Activated CD4-positive, alpha-beta memory T cell treated with anti-CD3 and anti-CD28 coated beads for 36 hours (primary cell): Measurements from ENCODE around the gene RUSF1. TPM values are rescaled to one million over a fixed set of nuclear protein-coding genes. Genes with fewer than 3 reads are reported as not detected.

ENCODE experiments used
- CTCF ChIA-PET: fragments of 350-600 bp; sonication (Branson Sonifier 250); formaldehyde crosslinking; loops from one replicate; lab custom pipeline; 2021; ENCODE audit warnings: antibody characterized with exemption, inconsistent platforms; lab: Charles Lee
- POLR2A ChIA-PET: fragments of 350-600 bp; sonication (Branson Sonifier 250); formaldehyde crosslinking; loops from one replicate; lab custom pipeline; 2021; ENCODE audit warnings: antibody characterized with exemption; lab: Charles Lee
- DNase-seq: peaks from one replicate; pipeline ENCODE4 v3.0.0-alpha.2; 2020
- H3K27ac Mint-ChIP-seq: one replicate; pipeline ENCODE4 v1.8.0; 2021; ENCODE audit warnings: mixed read lengths
- H3K27me3 Mint-ChIP-seq: one replicate; pipeline ENCODE4 v1.8.0; 2021; ENCODE audit warnings: mixed read lengths
- H3K36me3 Mint-ChIP-seq: one replicate; pipeline ENCODE4 v1.8.0; 2021; ENCODE audit warnings: mixed read lengths
- H3K4me1 Mint-ChIP-seq: one replicate; pipeline ENCODE4 v1.8.0; 2021; ENCODE audit warnings: low read depth, mixed read lengths
- H3K4me3 Mint-ChIP-seq: one replicate; pipeline ENCODE4 v1.8.0; 2021; ENCODE audit warnings: mild to moderate bottlenecking, mixed read lengths
- H3K9me3 Mint-ChIP-seq: one replicate; pipeline ENCODE4 v1.8.0; 2021; ENCODE audit warnings: mixed read lengths
- intact Hi-C: fragments of 100-400 bp; cut with micrococcal nuclease; formaldehyde crosslinking; loops from one replicate; pipeline ENCODE4 v1.15.1; 2023
- total RNA-seq, 2 experiments: library from RNA; stranded (reverse); gene quantifications; one replicate each; pipeline ENCODE4 v1.2.3, GENCODE V29; 2021

The RUSF1 gene
- total RNA-seq, 2 experiments from 2014 or later = 40.9 to 41.2 TPM

GRCh38 chr16:31483081-31483480, 25.1 kb downstream of the RUSF1 start, which contains the start of gene SLC5A2:
Gene SLC5A2, plus strand, starts transcription at chr16:31483123. Its CDS starts 14 bp downstream, at chr16:31483137.
- Mint-ChIP-seq H3K4me3 (no peak within 1 kb of the TSS), H3K9me3 (no peaks in the 10 kb centered on the region), H3K27ac (no peak within 1 kb of the TSS), H3K4me1 (peaks cover 8% of the 10 kb centered on the region), H3K36me3 (no peaks in the 10 kb centered on the region), H3K27me3 (no peaks in the 10 kb centered on the region)
- POLR2A ChIA-PET = no interaction called here
- intact Hi-C loops = no loop called here
- DNase-seq = no peak
- CTCF ChIA-PET = no interaction called here

DNA sequence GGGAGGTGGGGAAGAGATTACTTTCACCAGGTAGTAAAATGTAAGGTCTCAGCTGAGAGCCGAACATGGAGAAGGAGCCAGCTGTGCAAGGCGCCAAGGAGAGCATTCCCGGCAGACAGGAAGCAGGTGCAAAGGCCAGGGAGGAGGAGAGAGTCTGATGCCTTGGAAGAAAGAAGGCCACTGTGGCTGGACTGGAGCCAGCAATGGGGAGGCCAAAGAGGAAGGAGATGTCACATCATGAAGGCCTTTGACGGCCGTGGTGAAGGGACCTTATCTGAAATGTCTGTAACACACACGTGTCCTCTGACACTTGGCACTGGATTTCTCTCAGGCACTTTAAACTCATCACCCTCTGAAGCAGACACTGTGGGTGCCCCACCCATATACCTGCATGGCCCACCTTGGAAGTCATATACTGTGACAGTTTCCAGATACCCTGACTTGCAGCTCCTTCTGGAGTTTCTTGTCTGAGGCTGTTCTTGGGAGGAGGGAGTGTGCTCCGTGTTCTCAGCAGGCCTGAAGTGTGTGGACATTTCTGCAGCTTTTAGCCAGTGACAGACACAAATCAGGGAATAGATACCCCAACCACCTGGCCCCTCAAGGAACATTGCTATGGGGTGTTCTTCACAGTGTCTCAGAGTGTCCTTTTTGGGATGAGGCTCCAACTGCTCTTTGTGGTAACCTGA, 27.2 kb downstream of the RUSF1 start:
- H3K4me1 Mint-ChIP-seq = peaks cover 17% of the 10 kb centered on the region
- H3K4me3 Mint-ChIP-seq = no peak overlapping the region
- DNase-seq = no peak
- H3K36me3 Mint-ChIP-seq = no peaks in the 10 kb centered on the region
- CTCF ChIA-PET = interaction anchor here (1.1 kb wide), 1 partner anchor 21 kb away, joined by 3 read pairs; no protein-coding TSS in a partner anchor
- intact Hi-C loops = no loop called here
- H3K9me3 Mint-ChIP-seq = no peaks in the 10 kb centered on the region
- POLR2A ChIA-PET = no interaction called here
- no peaks in the 10 kb centered on the region for H3K27me3 Mint-ChIP-seq
- H3K27ac Mint-ChIP-seq = no peak overlapping the region

GRCh38 chr16:31479751-31480150, 28.4 kb downstream of the RUSF1 start:
- H3K36me3 Mint-ChIP-seq = no peaks in the 10 kb centered on the region
- POLR2A ChIA-PET = no interaction called here

DNA sequence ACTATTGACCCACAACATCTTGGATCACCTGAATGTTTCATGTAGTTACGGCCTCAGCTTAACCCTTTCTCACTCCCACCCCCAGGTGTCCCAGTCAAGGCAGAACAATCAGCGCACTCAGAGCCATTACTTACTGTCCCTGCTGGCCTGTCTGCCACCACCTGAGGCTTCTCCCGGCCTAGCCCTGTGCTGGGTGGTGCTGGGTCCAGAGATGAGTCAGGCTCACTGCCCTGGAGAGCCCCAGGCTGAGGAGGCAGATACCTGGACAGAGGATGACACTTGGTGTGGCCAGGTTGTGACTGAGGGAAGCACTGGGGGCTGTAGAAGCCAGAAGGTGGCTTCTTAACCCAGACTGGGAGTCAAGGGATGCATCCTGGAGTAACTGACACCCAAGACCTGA, 29.2 kb downstream of the RUSF1 start:
- ChIA-PET POLR2A (no interaction called here), CTCF (no interaction called here)
- Mint-ChIP-seq H3K4me1 (peaks cover 18% of the 10 kb centered on the region), H3K27me3 (no peaks in the 10 kb centered on the region), H3K27ac (no peak overlapping the region), H3K9me3 (no peaks in the 10 kb centered on the region), H3K36me3 (no peaks in the 10 kb centered on the region), H3K4me3 (no peak overlapping the region)
- intact Hi-C loops = loop anchor here (5.0 kb wide), 1 partner anchor 218 kb away; no protein-coding TSS in a partner anchor
- DNase-seq = no peak

More at GRCh38 chr16:31479751-31480150, 28.4 kb downstream of the RUSF1 start:
- no peak for DNase-seq
- intact Hi-C loops = loop anchor here (5.0 kb wide), 1 partner anchor 218 kb away; no protein-coding TSS in a partner anchor
- Mint-ChIP-seq H3K27ac (no peak overlapping the region), H3K4me3 (no peak overlapping the region), H3K9me3 (no peaks in the 10 kb centered on the region), H3K27me3 (no peaks in the 10 kb centered on the region), H3K4me1 (peaks cover 18% of the 10 kb centered on the region)
- CTCF ChIA-PET = no interaction called here

DNA sequence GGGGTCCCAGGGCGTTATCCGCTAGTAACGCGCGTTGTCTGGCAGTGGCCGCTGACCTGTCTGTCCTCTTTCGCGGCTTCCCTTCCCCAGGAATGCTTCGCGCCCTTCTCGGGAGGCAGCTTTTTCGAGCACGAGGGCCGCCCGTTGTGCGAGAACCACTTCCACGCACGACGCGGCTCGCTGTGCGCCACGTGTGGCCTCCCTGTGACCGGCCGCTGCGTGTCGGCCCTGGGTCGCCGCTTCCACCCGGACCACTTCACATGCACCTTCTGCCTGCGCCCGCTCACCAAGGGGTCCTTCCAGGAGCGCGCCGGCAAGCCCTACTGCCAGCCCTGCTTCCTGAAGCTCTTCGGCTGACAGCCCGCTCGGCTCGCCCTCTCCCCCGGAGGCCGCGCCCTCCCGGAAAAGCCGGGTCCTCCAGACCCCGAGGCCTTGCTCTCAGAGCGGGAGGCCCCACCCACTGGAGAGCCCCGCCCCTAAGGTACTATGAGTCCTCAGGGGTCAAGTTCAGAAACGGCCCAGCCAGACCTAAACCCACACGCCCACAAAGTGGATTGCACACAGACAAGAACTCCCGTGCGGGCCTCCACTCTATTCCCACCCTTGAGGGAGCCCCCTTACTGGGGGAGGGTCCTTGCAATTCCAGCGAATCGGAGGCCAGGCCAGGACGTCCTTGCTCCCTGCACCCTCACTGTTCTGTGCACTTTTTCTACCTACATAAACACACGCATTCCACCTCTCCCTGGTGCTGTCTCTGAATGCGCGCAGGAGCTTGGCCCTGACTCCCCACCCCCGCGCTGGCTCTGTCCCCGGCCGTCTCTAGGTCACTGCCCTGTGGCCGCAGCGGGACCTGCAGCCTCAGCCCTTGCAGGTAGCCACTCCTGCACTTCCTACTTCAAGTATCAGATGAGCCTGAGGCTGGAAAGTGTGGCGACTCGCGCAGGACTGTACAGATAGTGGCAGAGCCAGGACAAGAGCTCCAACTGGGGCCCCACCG, 30.7 kb downstream of the RUSF1 start:
- CTCF ChIA-PET = interaction anchor here (1.0 to 4.6 kb wide), 2 partner anchors 17 to 58 kb away, joined by 3 to 24 read pairs; no protein-coding TSS in a partner anchor
- POLR2A ChIA-PET = interaction anchor here (1.1 to 2.2 kb wide), 5 partner anchors 12 to 396 kb away, joined by 3 to 11 read pairs (median 7); partner anchors contain the start of genes ARMC5, RUSF1 and ZNF267
- Mint-ChIP-seq H3K27me3 (peaks cover 9% of the 10 kb centered on the region), H3K4me3 (peak overlapping the region; percentile 59), H3K9me3 (no peaks in the 10 kb centered on the region), H3K4me1 (peaks cover 18% of the 10 kb centered on the region), H3K36me3 (no peaks in the 10 kb centered on the region), H3K27ac (no peak overlapping the region)
- intact Hi-C loops = loop anchor here (1.0 to 5.0 kb wide), 4 partner anchors 10 to 220 kb away; partner anchors contain the start of gene RUSF1
- DNase-seq = peak; percentile 59

DNA sequence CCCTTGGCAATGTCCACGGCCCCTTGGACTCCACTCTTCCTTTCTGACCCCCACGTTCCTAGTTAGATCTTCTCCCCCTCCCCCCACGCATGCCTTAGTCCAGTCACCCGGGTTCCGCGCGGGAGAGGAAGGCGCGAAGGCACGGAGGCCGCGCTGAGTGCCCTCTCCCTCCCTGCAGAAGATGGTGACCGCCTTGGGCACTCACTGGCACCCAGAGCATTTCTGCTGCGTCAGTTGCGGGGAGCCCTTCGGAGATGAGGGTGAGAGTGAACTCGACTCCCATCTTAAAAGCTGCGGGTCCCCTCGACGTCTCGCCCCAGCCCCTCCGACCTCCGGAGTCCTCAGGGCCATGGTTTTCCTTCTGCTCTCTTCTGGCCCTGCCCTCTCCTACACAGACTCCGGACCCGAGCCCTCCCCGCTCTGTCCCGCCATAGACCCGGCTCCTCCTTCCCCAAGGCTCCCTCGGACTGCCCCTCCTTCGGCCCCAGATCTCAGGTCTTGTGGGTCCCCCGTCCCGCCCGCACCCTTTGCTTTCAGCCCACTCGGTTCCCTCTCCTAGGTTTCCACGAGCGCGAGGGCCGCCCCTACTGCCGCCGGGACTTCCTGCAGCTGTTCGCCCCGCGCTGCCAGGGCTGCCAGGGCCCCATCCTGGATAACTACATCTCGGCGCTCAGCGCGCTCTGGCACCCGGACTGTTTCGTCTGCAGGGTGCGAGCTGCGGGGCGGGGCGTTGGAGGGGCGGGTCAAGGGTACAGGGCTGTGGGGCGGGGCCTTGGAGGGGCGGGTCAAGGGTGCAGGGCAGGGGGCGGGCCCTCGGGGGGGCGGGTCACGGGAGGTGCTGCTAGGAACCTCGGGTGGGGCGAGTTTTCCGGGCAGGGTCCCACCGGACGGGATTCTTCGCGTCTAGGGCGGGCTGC, 31.6 kb downstream of the RUSF1 start:
- Mint-ChIP-seq H3K4me3 (peak overlapping the region; percentile 75), H3K9me3 (no peaks in the 10 kb centered on the region), H3K27me3 (peaks cover 12% of the 10 kb centered on the region), H3K27ac (peak overlapping the region; percentile 51), H3K4me1 (peaks cover 18% of the 10 kb centered on the region), H3K36me3 (no peaks in the 10 kb centered on the region)
- ChIA-PET CTCF (interaction anchor here (4.6 kb wide), 1 partner anchor 16 kb away, joined by 24 read pairs; no protein-coding TSS in a partner anchor), POLR2A (interaction anchor here (1.1 to 2.2 kb wide), 4 partner anchors 13 to 397 kb away, joined by 3 to 11 read pairs (median 8); partner anchors contain the start of genes ARMC5, RUSF1 and ZNF267)
- intact Hi-C loops = loop anchor here (1.0 to 5.0 kb wide), 4 partner anchors 11 to 221 kb away; partner anchors contain the start of gene RUSF1
- peak; percentile 94 for DNase-seq

DNA sequence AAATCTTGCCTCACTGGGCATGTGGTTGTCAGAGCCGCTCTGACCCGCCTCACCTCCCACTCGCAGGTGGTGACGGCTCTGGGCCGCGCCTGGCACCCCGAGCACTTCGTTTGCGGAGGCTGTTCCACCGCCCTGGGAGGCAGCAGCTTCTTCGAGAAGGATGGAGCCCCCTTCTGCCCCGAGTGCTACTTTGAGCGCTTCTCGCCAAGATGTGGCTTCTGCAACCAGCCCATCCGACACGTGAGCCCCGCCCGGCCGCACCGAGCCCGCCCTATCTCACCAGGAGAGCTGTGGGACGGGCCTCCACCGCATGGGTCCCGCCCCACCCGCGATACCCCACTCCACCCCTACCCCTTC, 32.3 kb downstream of the RUSF1 start:
- intact Hi-C loops = loop anchor here (2.0 to 5.0 kb wide), 2 partner anchors 33 to 221 kb away; partner anchors contain the start of gene RUSF1
- H3K36me3 Mint-ChIP-seq = no peaks in the 10 kb centered on the region
- H3K4me1 Mint-ChIP-seq = peaks cover 18% of the 10 kb centered on the region
- peaks cover 17% of the 10 kb centered on the region for H3K27me3 Mint-ChIP-seq
- no peak overlapping the region for H3K27ac Mint-ChIP-seq
- no peaks in the 10 kb centered on the region for H3K9me3 Mint-ChIP-seq
- CTCF ChIA-PET = interaction anchor here (4.6 kb wide), 1 partner anchor 15 kb away, joined by 24 read pairs; no protein-coding TSS in a partner anchor
- no peak for DNase-seq
- POLR2A ChIA-PET = interaction anchor here (1.9 to 2.2 kb wide), 3 partner anchors 13 to 32 kb away, joined by 7 to 11 read pairs (median 9); partner anchors contain the start of genes ARMC5 and RUSF1
- H3K4me3 Mint-ChIP-seq = peak overlapping the region; percentile 75

DNA sequence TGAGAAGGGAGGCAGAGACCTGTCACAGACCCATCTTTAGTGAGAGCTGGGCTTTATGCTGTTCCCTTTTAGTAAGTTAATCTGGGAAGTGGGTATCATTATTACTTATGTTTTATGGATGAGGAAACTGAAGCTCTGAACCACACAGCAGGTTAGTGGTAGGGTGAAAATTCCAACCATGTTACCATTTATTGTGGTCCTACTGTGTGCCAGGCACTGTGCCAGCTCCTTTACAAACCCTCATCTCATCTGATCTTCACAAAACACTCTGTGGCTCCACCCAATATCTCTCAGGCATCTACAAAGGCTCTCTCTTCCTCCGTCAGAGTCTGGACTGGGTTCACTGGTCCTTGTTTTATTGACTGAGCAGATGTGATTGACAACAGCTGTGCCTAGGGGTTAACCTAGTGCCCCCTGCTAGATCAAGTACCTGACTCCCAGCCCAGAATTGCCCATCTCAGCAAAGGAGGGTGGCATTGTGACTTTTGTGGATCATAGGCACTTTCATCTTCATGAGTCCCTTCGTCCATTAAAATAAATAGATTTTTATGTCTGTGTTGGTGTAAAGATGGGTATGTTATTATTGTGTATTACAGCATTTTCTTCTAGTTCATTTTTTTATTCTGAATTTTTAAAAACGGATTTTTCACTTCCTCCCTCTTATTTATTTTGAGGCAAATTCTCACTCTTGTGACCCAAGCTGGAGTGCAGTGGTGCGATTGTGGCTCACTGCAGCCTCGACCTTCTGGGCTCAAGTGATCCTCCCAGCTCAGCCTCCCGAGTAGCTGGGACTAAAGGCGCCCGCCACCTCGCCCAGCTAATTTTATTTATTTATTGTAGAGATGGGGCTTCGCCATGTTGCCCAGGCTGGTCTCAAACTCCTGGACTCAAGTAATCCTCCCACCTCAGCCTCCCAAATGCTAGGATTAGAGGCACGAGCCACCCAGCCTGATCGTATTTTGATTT, 33.1 kb downstream of the RUSF1 start:
- H3K4me3 Mint-ChIP-seq = no peak overlapping the region
- POLR2A ChIA-PET = interaction anchor here (1.9 kb wide), 1 partner anchor 15 kb away, joined by 7 read pairs; the partner anchor contains the start of gene ARMC5
- H3K27ac Mint-ChIP-seq = no peak overlapping the region
- H3K4me1 Mint-ChIP-seq = peaks cover 18% of the 10 kb centered on the region
- CTCF ChIA-PET = interaction anchor here (4.6 kb wide), 1 partner anchor 14 kb away, joined by 24 read pairs; no protein-coding TSS in a partner anchor
- H3K9me3 Mint-ChIP-seq = no peaks in the 10 kb centered on the region
- intact Hi-C loops = loop anchor here (5.0 kb wide), 1 partner anchor 222 kb away; no protein-coding TSS in a partner anchor
- no peaks in the 10 kb centered on the region for H3K36me3 Mint-ChIP-seq
- H3K27me3 Mint-ChIP-seq = peaks cover 19% of the 10 kb centered on the region
- DNase-seq = no peak

- intact Hi-C loops = no loop called here
- H3K4me3 Mint-ChIP-seq = no peak overlapping the region
- H3K27me3 Mint-ChIP-seq = peaks cover 19% of the 10 kb centered on the region
- H3K4me1 Mint-ChIP-seq = peaks cover 18% of the 10 kb centered on the region
- no peaks in the 10 kb centered on the region for H3K9me3 Mint-ChIP-seq
- DNase-seq = no peak
- no peaks in the 10 kb centered on the region for H3K36me3 Mint-ChIP-seq
- ChIA-PET CTCF (interaction anchor here (4.6 kb wide), 1 partner anchor 14 kb away, joined by 24 read pairs; no protein-coding TSS in a partner anchor), POLR2A (no interaction called here)
- H3K27ac Mint-ChIP-seq = no peak overlapping the region
These were observed 33.9 kb downstream of the RUSF1 start for GRCh38 chr16:31474173-31474714.
